Measurements from ENCODE around the gene SRGAP3. TPM values are rescaled to one million over a fixed set of nuclear protein-coding genes. Genes with fewer than 3 reads are reported as not detected.

SRGAP3 gene
- total RNA-seq, 2 experiments from 2014 or later: 1.8 to 2.5 TPM

DNA sequence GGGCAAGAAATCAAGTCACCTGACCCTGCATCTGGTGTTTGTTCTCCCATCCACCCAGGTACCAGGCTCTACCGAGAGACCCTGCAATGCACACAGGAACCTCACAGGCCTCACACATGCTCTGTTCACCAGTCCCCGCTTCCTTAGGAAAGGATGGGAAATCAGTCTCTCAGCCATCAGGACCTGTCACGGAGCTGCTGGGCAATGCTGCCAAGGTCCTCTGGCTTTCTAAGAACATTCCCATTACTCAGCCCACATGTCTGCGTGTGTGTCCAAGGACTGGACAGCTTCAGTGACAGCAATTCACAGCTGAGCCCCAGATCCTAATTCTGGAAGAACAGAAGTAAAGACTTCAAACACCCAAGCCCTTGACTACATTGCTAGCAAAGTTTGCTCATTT is 6.5 kb upstream of the SRGAP3 start:
- peaks cover 3% of the 10 kb centered on the region for H3K36me3 Mint-ChIP-seq (ENCODE audit: low read depth)
- no peaks in the 10 kb centered on the region for H3K4me1 Mint-ChIP-seq (ENCODE audit: low read depth)
- no peak for ATAC-seq
- ChIA-PET CTCF (interaction anchor here (1.4 kb wide), 1 partner anchor 46 kb away, joined by 3 read pairs; no protein-coding TSS in a partner anchor), POLR2A (no interaction called here)
- no peak overlapping the region for H3K4me3 Mint-ChIP-seq
- H3K27ac Mint-ChIP-seq: no peak overlapping the region
- TF ChIP-seq, protein P1, sequence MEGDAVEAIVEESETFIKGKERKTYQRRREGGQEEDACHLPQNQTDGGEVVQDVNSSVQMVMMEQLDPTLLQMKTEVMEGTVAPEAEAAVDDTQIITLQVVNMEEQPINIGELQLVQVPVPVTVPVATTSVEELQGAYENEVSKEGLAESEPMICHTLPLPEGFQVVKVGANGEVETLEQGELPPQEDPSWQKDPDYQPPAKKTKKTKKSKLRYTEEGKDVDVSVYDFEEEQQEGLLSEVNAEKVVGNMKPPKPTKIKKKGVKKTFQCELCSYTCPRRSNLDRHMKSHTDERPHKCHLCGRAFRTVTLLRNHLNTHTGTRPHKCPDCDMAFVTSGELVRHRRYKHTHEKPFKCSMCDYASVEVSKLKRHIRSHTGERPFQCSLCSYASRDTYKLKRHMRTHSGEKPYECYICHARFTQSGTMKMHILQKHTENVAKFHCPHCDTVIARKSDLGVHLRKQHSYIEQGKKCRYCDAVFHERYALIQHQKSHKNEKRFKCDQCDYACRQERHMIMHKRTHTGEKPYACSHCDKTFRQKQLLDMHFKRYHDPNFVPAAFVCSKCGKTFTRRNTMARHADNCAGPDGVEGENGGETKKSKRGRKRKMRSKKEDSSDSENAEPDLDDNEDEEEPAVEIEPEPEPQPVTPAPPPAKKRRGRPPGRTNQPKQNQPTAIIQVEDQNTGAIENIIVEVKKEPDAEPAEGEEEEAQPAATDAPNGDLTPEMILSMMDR (IDR thresholded peaks at IDR 0.05): no peak
- DNase-seq: no peak
- peaks cover 4% of the 10 kb centered on the region for H3K9me3 Mint-ChIP-seq
- peaks cover 11% of the 10 kb centered on the region for H3K27me3 Mint-ChIP-seq
- intact Hi-C loops (cut with micrococcal nuclease): no loop called here

GRCh38 chr3:9254764-9255163 is 5.3 kb upstream of the SRGAP3 start:
- no peak for DNase-seq
- Mint-ChIP-seq H3K27ac (no peak overlapping the region), H3K4me1 (ENCODE audit: low read depth) (peaks cover 3% of the 10 kb centered on the region), H3K9me3 (peaks cover 4% of the 10 kb centered on the region), H3K4me3 (no peak overlapping the region), H3K36me3 (ENCODE audit: low read depth) (peaks cover 3% of the 10 kb centered on the region), H3K27me3 (peaks cover 11% of the 10 kb centered on the region)
- ChIA-PET POLR2A (no interaction called here), CTCF (no interaction called here)
- TF ChIP-seq, protein P1 (IDR thresholded peaks at IDR 0.05): no peak
- no peak for ATAC-seq
- intact Hi-C loops (cut with micrococcal nuclease): no loop called here

GRCh38 chr3:9253327-9253726 is 3.9 kb upstream of the SRGAP3 start:
- Mint-ChIP-seq H3K27me3 (peaks cover 11% of the 10 kb centered on the region), H3K27ac (no peak overlapping the region), H3K36me3 (ENCODE audit: low read depth) (peaks cover 3% of the 10 kb centered on the region), H3K4me1 (ENCODE audit: low read depth) (peaks cover 17% of the 10 kb centered on the region), H3K4me3 (no peak overlapping the region), H3K9me3 (peaks cover 4% of the 10 kb centered on the region)
- ChIA-PET CTCF (interaction anchor here (1.2 kb wide), 1 partner anchor 49 kb away, joined by 3 read pairs; no protein-coding TSS in a partner anchor), POLR2A (no interaction called here)
- TF ChIP-seq, protein P1 (IDR thresholded peaks at IDR 0.05): no peak
- intact Hi-C loops (cut with micrococcal nuclease): no loop called here
- ATAC-seq (no peak), DNase-seq (no peak)

DNA sequence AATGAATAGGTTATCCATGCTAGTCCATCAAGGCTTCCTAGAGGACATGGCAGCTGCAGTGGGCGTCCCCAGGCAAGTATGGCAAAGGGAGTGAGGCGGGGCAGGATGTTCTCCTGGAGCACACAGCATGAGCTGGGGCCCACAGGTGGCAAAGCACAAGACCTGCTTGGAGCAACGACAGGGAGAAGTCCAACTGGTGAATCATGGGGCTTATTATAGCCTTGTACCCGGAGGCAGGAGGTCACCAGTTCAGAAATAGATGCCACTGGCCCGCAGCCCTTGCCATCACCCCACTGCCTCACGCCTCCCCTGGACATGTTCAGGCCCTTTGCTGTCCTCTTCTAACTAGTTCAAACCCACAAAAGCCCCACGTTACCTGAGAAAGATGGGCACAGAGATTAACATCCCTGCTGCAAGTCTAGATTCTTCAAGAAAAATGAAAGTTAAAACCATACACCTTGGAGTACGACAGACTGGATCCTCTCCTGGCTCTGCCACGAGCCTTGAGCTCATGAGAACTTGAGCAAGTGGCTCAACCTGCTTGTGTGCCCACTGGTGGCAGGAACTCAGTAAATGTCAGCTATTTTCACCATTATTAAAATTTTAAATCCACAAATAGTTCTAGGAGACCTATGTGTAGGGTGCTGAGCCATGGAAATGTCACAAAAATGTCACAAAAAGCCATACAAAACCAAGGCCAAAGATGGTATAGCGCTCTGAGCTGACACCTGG is 1.8 kb upstream of the SRGAP3 start:
- POLR2A ChIA-PET: no interaction called here
- Mint-ChIP-seq H3K27me3 (peaks cover 5% of the 10 kb centered on the region), H3K36me3 (ENCODE audit: low read depth) (no peaks in the 10 kb centered on the region), H3K9me3 (no peaks in the 10 kb centered on the region), H3K4me1 (ENCODE audit: low read depth) (peaks cover 21% of the 10 kb centered on the region), H3K4me3 (no peak overlapping the region), H3K27ac (no peak overlapping the region)
- no peak for ATAC-seq
- intact Hi-C loops (cut with micrococcal nuclease): no loop called here
- CTCF ChIA-PET: interaction anchor here (0.9 to 1.6 kb wide), 2 partner anchors 51 to 280 kb away, joined by 3 to 5 read pairs; no protein-coding TSS in a partner anchor
- no peak for DNase-seq
- TF ChIP-seq, protein P1 (IDR thresholded peaks at IDR 0.05): no peak

- no peak for DNase-seq
- no peak for ATAC-seq
- H3K36me3 Mint-ChIP-seq (ENCODE audit: low read depth): no peaks in the 10 kb centered on the region
- peaks cover 21% of the 10 kb centered on the region for H3K4me1 Mint-ChIP-seq (ENCODE audit: low read depth)
- intact Hi-C loops (cut with micrococcal nuclease): no loop called here
- POLR2A ChIA-PET: no interaction called here
- H3K9me3 Mint-ChIP-seq: no peaks in the 10 kb centered on the region
- TF ChIP-seq, protein P1 (IDR thresholded peaks at IDR 0.05): no peak
- CTCF ChIA-PET: interaction anchor here (1.0 to 2.4 kb wide), 6 partner anchors 49 to 281 kb away, joined by 3 to 12 read pairs (median 4); no protein-coding TSS in a partner anchor
- H3K27me3 Mint-ChIP-seq: peaks cover 5% of the 10 kb centered on the region
- no peak overlapping the region for H3K4me3 Mint-ChIP-seq
- H3K27ac Mint-ChIP-seq: no peak overlapping the region
These were observed 790 bp upstream of the SRGAP3 start for GRCh38 chr3:9250236-9250635.

Data from activated CD8-positive, alpha-beta T cell treated with anti-CD3 and anti-CD28 coated beads for 36 hours (primary cell).